IPS DF 19.7 (cell line): ENCODE results near the gene RALGAPA2.

Source experiments
- DNase-seq: peaks from one replicate; pipeline ENCODE4 v3.0.0-alpha.2; 2013; ENCODE audit warnings: low read depth, low spot score

RALGAPA2 gene

GRCh38 chr20:20578838-20579237 is 133.6 kb downstream of the RALGAPA2 start:
- DNase-seq = no peak

GRCh38 chr20:20573797-20574196 is 138.6 kb downstream of the RALGAPA2 start:
- DNase-seq = no peak

GRCh38 chr20:20571068-20571780 is 141.2 kb downstream of the RALGAPA2 start:
- DNase-seq = no peak

GRCh38 chr20:20568604-20569205 is 143.7 kb downstream of the RALGAPA2 start:
- no peak for DNase-seq

GRCh38 chr20:20567712-20568111 is 144.7 kb downstream of the RALGAPA2 start:
- DNase-seq = no peak

GRCh38 chr20:20566516-20566915 is 145.9 kb downstream of the RALGAPA2 start:
- no peak for DNase-seq

GRCh38 chr20:20564279-20564678 is 148.2 kb downstream of the RALGAPA2 start:
- DNase-seq = no peak

- DNase-seq = no peak
Measured at GRCh38 chr20:20562507-20562906, 149.9 kb downstream of the RALGAPA2 start.

- no peak for DNase-seq
Measured at GRCh38 chr20:20561841-20562240, 150.6 kb downstream of the RALGAPA2 start.

GRCh38 chr20:20561172-20561571 is 151.3 kb downstream of the RALGAPA2 start:
- DNase-seq = no peak

GRCh38 chr20:20557406-20557805 is 155.0 kb downstream of the RALGAPA2 start:
- DNase-seq = no peak

GRCh38 chr20:20555838-20556237 is 156.6 kb downstream of the RALGAPA2 start:
- no peak for DNase-seq

GRCh38 chr20:20554951-20555350 is 157.5 kb downstream of the RALGAPA2 start:
- DNase-seq = no peak

- DNase-seq = no peak
Measured at GRCh38 chr20:20553541-20553940, 158.9 kb downstream of the RALGAPA2 start.

- DNase-seq = no peak
Measured at GRCh38 chr20:20552076-20552475, 160.4 kb downstream of the RALGAPA2 start.

GRCh38 chr20:20551409-20551808 is 161.0 kb downstream of the RALGAPA2 start:
- DNase-seq = no peak

GRCh38 chr20:20549704-20550103 is 162.7 kb downstream of the RALGAPA2 start:
- no peak for DNase-seq

GRCh38 chr20:20549267-20549612 is 163.2 kb downstream of the RALGAPA2 start:
- DNase-seq = no peak

- DNase-seq = no peak
Measured at GRCh38 chr20:20548527-20549266, 163.7 kb downstream of the RALGAPA2 start.

- DNase-seq = no peak
Measured at GRCh38 chr20:20547876-20548266, 164.6 kb downstream of the RALGAPA2 start.

- no peak for DNase-seq
Measured at GRCh38 chr20:20547221-20547875, 165.1 kb downstream of the RALGAPA2 start.

GRCh38 chr20:20546402-20546801 is 166.0 kb downstream of the RALGAPA2 start:
- no peak for DNase-seq
